GM18508 (cell line): ENCODE results near the gene SUSD5.
"Not testable (repeated sequence)": the region's sequence is repeated elsewhere in the genome, so short reads cannot be mapped to it uniquely, and the experiment has no call there.

Experiments
- ATAC-seq: cut with Tn5 transposase; IDR thresholded peaks from one replicate; pipeline ENCODE4 v1.9.1; 2021; ENCODE audit warnings: moderate number of reproducible peaks; ENCODE audit not compliant: insufficient read depth, unreplicated experiment

SUSD5 gene

DNA sequence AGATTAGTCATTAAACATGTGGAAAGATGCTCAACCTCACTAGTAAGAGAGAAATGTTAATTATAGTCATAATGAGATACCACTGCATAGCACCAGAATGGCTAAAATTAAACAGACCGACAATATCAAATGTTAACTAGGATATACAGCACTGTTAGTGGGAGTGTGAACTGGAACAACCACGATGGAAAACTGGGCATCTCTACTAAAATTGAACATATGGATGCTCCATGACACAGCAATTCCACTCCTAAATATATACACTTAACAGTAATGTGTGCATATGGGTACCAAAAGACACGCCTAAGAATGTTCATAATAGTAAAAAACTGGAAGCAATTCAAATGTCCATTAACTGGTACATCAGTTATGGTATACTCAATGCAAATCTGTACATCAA, 63.3 kb downstream of the SUSD5 start:
- ATAC-seq: no peak

DNA sequence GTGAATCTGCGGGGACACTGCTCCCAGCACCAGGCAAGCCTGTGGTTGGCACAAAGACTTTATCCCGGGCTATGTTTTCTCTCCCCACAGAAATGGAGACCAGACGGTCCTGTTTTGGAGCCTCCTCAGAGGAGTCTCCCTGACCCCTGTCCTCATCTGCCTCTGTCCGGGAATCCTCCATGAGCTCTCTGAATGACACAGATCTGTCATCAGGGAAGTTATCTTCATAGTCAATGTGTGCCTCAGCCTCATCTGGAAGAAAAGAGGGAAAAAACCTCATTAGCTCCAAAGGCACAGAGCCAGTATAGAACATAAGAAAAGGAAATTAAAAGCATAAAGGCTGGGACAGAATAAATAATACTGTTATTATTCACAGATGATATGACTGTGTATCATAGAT, 64.8 kb downstream of the SUSD5 start:
- no peak for ATAC-seq

- ATAC-seq: no peak
Measured at GRCh38 chr3:33152363-33153360, 65.9 kb downstream of the SUSD5 start.

GRCh38 chr3:33149342-33149741, 69.3 kb downstream of the SUSD5 start:
- no peak for ATAC-seq

GRCh38 chr3:33146791-33147445, 71.7 kb downstream of the SUSD5 start:
- no peak for ATAC-seq

- no peak for ATAC-seq
Measured at GRCh38 chr3:33145901-33146580, 72.6 kb downstream of the SUSD5 start.

GRCh38 chr3:33145221-33145900, 73.2 kb downstream of the SUSD5 start:
- ATAC-seq: no peak

DNA sequence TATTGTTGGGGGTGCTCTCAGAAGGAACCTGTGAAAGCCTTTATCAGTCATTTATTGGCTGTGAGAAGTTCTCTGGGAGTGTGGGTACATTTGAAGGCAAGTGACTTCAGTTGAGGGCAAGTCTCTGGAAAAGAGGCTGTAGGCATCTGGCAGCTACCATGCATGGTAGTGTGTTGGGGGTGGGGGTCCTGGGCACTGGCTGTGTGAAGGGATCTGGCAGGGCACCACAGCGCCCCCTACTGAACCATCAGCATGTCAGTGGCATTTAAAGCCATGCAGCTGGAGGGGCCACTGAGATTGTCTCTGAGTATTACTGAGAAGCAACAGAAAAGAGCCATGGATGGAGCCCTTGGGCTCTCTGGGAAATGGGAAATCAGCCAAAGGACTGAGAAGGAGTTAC, 74.2 kb downstream of the SUSD5 start:
- no peak for ATAC-seq

- ATAC-seq: no peak
Measured at GRCh38 chr3:33141006-33141405, 77.6 kb downstream of the SUSD5 start.

DNA sequence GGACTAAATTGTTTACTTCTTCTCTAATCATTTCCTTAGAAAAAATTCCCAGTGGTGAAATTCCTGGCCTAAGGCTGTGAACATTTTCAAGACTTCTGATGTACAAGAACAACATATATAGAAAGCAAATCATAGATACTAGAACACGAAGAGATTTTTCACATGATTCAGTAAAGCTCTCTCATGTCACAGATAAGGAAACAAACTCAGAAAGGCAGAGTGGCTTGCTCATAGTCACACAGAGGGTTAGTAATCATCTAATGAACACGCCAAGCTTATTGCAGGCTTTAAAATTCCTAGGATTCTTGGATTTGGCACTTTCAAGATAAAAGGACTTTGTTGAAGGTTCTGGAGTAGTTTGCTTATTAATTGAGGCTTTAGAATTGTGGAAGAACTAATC, 78.6 kb downstream of the SUSD5 start:
- no peak for ATAC-seq

DNA sequence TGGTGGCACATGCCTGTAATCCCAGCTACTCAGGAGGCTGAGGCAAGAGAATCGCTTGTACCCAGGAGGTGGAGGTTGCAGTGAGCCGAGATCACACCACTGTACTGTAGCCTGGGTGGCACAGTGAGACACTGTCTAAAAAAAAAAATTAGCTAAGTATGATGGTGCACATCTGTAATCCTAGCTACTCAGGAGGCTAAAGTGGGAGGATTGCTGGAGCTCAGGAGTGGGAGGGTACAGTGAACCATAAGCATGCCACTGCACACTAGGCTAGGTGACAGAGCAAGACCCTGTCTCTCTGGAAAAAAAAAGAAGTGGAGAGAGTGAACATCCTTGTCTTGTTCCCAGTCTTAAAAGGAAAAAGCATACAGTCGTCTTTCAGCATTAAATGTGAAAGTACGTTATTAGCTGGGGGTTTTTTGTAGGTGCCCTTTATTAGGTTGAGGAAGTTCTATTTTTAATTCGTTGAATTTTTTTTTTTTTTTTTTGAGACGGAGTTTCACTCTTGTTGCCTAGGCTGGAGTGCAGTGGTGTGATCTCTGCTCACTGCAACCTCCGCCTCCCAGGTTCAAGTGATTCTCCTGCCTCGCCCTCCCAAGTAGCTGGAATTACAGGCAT, 79.5 kb downstream of the SUSD5 start:
- not testable (repeated sequence) for ATAC-seq

GRCh38 chr3:33137691-33138090, 80.9 kb downstream of the SUSD5 start:
- no peak for ATAC-seq

GRCh38 chr3:33134026-33134625, 84.5 kb downstream of the SUSD5 start:
- ATAC-seq: no peak

- no peak for ATAC-seq
Measured at GRCh38 chr3:33132019-33132360, 86.6 kb downstream of the SUSD5 start.

DNA sequence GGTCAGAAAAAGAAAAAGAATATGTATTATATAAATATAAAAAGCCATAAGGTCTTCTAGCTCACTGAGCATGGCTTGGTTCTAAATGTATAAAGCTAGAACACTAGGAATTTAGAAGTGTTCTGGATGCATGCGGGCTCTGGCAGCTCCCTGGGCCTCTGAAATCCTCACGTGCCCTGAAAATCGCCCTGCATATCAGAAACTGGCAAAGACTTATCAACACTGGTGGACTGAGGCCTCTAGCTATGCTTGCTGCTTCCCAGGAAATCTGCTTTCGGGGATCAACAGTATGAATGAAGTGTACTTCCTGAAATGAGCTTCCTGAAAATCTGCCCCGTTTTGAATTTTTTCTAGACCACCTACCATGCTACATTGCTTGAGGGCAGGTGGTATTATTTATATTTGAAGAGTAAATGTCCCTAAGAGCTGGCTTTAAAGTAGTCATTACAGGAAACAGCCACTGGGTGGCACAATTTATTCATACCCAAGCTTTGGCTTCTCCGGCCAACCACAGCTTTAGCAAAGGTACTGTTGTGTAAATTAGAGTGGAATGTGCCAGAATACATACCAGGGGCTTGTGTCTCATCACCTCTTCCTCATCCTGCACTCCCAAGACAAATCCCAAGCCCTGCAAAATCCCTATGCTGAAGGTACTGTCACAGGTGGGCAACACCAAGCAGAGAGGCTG, 87.1 kb downstream of the SUSD5 start:
- peak; percentile 71 for ATAC-seq

GRCh38 chr3:33130144-33130543, 88.5 kb downstream of the SUSD5 start:
- no peak for ATAC-seq

- no peak for ATAC-seq
Measured at GRCh38 chr3:33128706-33129105, 89.9 kb downstream of the SUSD5 start.

- ATAC-seq: no peak
Measured at GRCh38 chr3:33125840-33126239, 92.8 kb downstream of the SUSD5 start.

DNA sequence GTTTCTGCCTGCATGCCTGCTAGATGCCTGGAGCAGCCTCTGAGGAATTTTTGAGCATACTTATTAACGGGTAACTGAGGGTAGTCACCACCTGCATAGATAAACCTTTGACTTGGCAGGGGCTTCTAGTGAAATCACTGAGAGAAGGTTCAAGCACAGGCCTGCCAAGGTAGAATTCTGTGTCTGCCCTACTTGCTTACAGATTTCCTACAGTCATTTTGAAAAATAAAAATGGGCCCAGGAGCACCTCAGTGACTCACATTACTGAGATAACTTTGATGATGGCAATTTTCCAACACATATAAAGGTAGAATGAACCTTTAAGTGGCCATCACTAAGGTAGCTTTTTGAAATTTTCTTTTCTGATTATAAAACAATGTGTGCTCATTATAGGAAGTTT, 94.0 kb downstream of the SUSD5 start:
- no peak for ATAC-seq
